Endothelial cell of umbilical vein (primary cell): ENCODE data around the gene RNF217. TPM values are rescaled to one million over a fixed set of nuclear protein-coding genes. Genes with fewer than 3 reads are reported as not detected.

Experiments used
- BruUV-seq: library from RNA; stranded (reverse); fragments of 400-500 nt; replicated peaks from 2 replicates; lab custom pipeline; 2021; lab: Mats Ljungman, UMichigan
- CTCF ChIA-PET: fragments of 300-600, 350-600 bp; sonication (Branson Sonifier 250); formaldehyde crosslinking; loops from one replicate; lab custom pipeline; 2021; ENCODE audit warnings: antibody characterized with exemption, inconsistent platforms; lab: Charles Lee
- POLR2A ChIA-PET: fragments of 300-600, 350-600 bp; sonication (Branson Sonifier 250); formaldehyde crosslinking; loops from one replicate; lab custom pipeline; 2021; ENCODE audit warnings: antibody characterized with exemption, inconsistent platforms; lab: Charles Lee
- DNase-seq: peaks from one replicate; pipeline ENCODE4 v3.0.0-alpha.2; 2011; ENCODE audit warnings: low read depth, low spot score
- FAIRE-seq: peaks from 2 replicates; lab custom pipeline; 2011; peaks lifted over from hg19 to GRCh38; lab: Jason Lieb, UNC
- H2AFZ ChIP-seq: 2 replicates; pipeline ENCODE4 v1.6.0; 2012; ENCODE audit warnings: low read depth, low read length, control low read depth, inconsistent platforms
- H3K27ac ChIP-seq: 2 replicates; pipeline ENCODE4 v1.5.1; 2011; ENCODE audit warnings: low read depth, mild to moderate bottlenecking, control low read depth, low read length, moderate library complexity; ENCODE audit not compliant: insufficient read depth
- H3K27me3 ChIP-seq, 2 experiments: 2 replicates each; pipeline versions ENCODE4 v1.6.0 to v1.6.1; 2011; ENCODE audit warnings: low read length in 2 of 2, mixed read lengths in 1 of 2; ENCODE audit not compliant: control insufficient read depth in 2 of 2, insufficient read depth in 2 of 2
- H3K36me3 ChIP-seq, 2 experiments: 2 replicates in 1 of 2; 3 replicates in 1 of 2; pipeline ENCODE4 v1.5.1; 2011; ENCODE audit warnings: low read length in 2 of 2, mild to moderate bottlenecking in 1 of 2, moderate library complexity in 1 of 2; ENCODE audit not compliant: control insufficient read depth in 2 of 2, insufficient read depth in 2 of 2; ENCODE audit errors: extremely low read depth in 1 of 2
- H3K4me1 ChIP-seq: 3 replicates; pipeline ENCODE4 v1.5.1; 2011; ENCODE audit warnings: mild to moderate bottlenecking, low read length; ENCODE audit not compliant: control insufficient read depth, insufficient read depth; ENCODE audit errors: extremely low read depth
- H3K4me2 ChIP-seq: 2 replicates; pipeline ENCODE4 v1.6.1; 2011; ENCODE audit warnings: low read length, control low read depth, mixed read lengths; ENCODE audit not compliant: insufficient read depth
- H3K4me3 ChIP-seq, 3 experiments: fragments of 200-600 bp in 1 of 3; sonication (generic), shearing (Covaris generic) in 1 of 3; replicated peaks in 1 of 3; 2 replicates each; pipeline ENCODE4 v1.5.1; 2011 to 2016; ENCODE audit warnings: control low read depth in 3 of 3, low read length in 3 of 3, mild to moderate bottlenecking in 2 of 3, inconsistent platforms in 1 of 3, low read depth in 1 of 3, moderate library complexity in 1 of 3; ENCODE audit not compliant: insufficient read depth in 1 of 3
- H3K79me2 ChIP-seq: 2 replicates; pipeline ENCODE4 v1.6.0; 2012; ENCODE audit warnings: low read length, inconsistent platforms; ENCODE audit not compliant: control insufficient read depth, insufficient read depth
- H3K9ac ChIP-seq: replicated peaks from 2 replicates; pipeline ENCODE3; 2011; ENCODE audit warnings: low read length, control low read depth; ENCODE audit not compliant: insufficient read depth; ENCODE audit errors: extremely low read depth
- H3K9me1 ChIP-seq: replicated peaks from 3 replicates; pipeline ENCODE4 v1.6.0; 2011; ENCODE audit warnings: mild to moderate bottlenecking, low read length; ENCODE audit not compliant: control insufficient read depth, insufficient read depth; ENCODE audit errors: extremely low read depth
- H3K9me3 ChIP-seq: replicated peaks from 2 replicates; pipeline ENCODE4 v1.5.1; 2012; ENCODE audit warnings: low read length, inconsistent platforms; ENCODE audit not compliant: control insufficient read depth, insufficient read depth
- H4K20me1 ChIP-seq: replicated peaks from 2 replicates; pipeline ENCODE3; 2011; ENCODE audit warnings: mild to moderate bottlenecking, low read length; ENCODE audit not compliant: control insufficient read depth, insufficient read depth; ENCODE audit errors: extremely low read depth
- EZH2 ChIP-seq: IDR thresholded peaks from 2 replicates; pipeline ENCODE4 v1.6.1; 2012; ENCODE audit warnings: borderline replicate concordance, low read depth, mild to moderate bottlenecking, moderate library complexity, low read length, inconsistent platforms; ENCODE audit not compliant: severe bottlenecking
- FOS ChIP-seq: IDR thresholded peaks from 2 replicates; pipeline ENCODE4 v1.6.1; 2011; ENCODE audit warnings: mild to moderate bottlenecking, low read length, moderate library complexity, borderline replicate concordance; ENCODE audit not compliant: insufficient read depth
- GATA2 ChIP-seq: IDR thresholded peaks from 2 replicates; pipeline ENCODE4 v1.7.0; 2011; ENCODE audit warnings: low read depth, mild to moderate bottlenecking, moderate library complexity, mixed read lengths, low read length; ENCODE audit not compliant: insufficient read length, insufficient read depth
- JUN ChIP-seq: IDR thresholded peaks from 2 replicates; pipeline ENCODE4 v1.6.1; 2011; ENCODE audit warnings: borderline replicate concordance, low read depth; ENCODE audit not compliant: insufficient read length, insufficient read depth
- MYC ChIP-seq: IDR thresholded peaks from one replicate; pipeline ENCODE4 v1.6.1; 2011; ENCODE audit warnings: mild to moderate bottlenecking, low read depth, low read length
- POLR2A ChIP-seq: IDR thresholded peaks from 2 replicates; pipeline ENCODE4 v1.6.1; 2012; ENCODE audit warnings: low read depth, mild to moderate bottlenecking, control low read depth, low read length
- POLR2AphosphoS5 ChIP-seq: IDR thresholded peaks from 2 replicates; pipeline ENCODE4 v1.6.1; 2012; ENCODE audit warnings: low read depth, mild to moderate bottlenecking, control low read depth, low read length, moderate library complexity; ENCODE audit not compliant: insufficient read depth
- dilution Hi-C: fragments of 300-500 bp; cut with MboI; formaldehyde crosslinking; loops from one replicate; pipeline ENCODE4 v1.15.0; 2019; ENCODE audit warnings: low sequenced_read_pairs; ENCODE audit not compliant: extremely low pct_ligation_motif_present
- intact Hi-C: fragments of 100-400 bp; cut with micrococcal nuclease; formaldehyde crosslinking; loops from one replicate; pipeline ENCODE4 v1.10.0; 2022
- polyA plus RNA-seq, 4 experiments: library from polyadenylated mRNA; depleted of rRNA in 3 of 4; stranded (reverse) in 3 of 4; unstranded in 1 of 4; fragments of >200 nt; gene quantifications; 2 replicates each; pipeline versions ENCODE4 v1.2.1 to v1.2.3, GENCODE V29; 2011 to 2012; ENCODE audit warnings: missing spikeins in 1 of 4
- total RNA-seq: library from RNA; stranded (reverse); gene quantifications from 2 replicates; pipeline ENCODE4 v1.2.3, GENCODE V29; 2021
- TF ChIP-seq, protein P1 (sequence below): IDR thresholded peaks from 2 replicates; pipeline ENCODE4 v1.6.1; 2011; ENCODE audit not compliant: insufficient read depth, insufficient read length
- TF ChIP-seq, protein P2 (sequence below), 2 donors: IDR thresholded peaks; 1 replicate in 1 of 2; 2 replicates in 1 of 2; pipeline ENCODE4 v1.5.1; 2011; ENCODE audit warnings: low read length in 2 of 2, mild to moderate bottlenecking in 2 of 2, moderate library complexity in 2 of 2, control low read depth in 1 of 2, inconsistent platforms in 1 of 2, low read depth in 1 of 2; ENCODE audit not compliant: insufficient read depth in 1 of 2; ENCODE audit errors: extremely low read depth in 1 of 2

The RNF217 gene
- total and polyA plus RNA-seq, 2 donors (not counting 3 experiments of a cell fraction or from before 2014, with no cell fraction given) = 8.8 to 32.5 TPM

DNA sequence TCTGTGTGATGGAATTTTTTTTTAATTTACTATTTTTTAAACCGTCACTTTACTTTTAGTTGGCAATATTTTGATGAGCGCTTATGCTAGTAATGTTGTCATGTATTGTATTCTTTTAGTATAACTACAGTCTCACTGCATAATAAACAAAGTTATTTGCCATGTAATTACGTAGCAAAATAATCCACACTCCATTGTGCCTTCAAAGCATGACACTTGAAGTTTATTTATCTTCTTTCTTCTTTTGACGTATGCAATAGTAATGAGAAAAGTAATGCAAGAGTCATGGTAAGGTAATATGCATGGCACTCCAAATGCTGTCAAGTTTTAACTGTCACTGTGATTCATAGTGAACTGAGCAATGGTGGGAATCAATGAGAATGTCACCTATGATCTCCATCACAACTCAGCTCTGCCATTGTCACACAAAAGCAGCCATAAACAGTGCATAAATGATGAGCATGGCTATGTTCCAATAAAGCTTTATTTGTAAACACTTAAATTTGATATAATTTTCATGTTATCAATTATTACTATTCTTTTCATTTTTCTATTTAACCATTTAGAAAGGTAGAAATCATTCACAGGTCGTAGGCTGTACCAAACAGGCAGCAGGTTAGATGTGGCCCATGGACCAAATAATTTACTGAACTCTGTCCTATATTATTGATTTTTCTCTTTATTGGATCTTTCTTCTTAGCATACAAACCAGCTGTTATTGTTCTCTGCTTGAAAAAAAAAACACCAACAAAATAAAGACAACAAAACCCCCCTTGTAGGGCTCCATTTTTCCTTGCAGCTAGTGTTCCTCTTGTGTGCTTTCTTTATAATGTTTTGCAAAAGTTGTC, 27.1 kb downstream of the RNF217 start:
- H3K4me1 ChIP-seq = peaks cover 16% of the 10 kb centered on the region
- no peak for DNase-seq
- no peak overlapping the region for H3K4me3 ChIP-seq
- intact Hi-C loops = no loop called here
- ChIA-PET CTCF (interaction anchor here (1.9 kb wide), 1 partner anchor 125 kb away, joined by 6 read pairs; no protein-coding TSS in a partner anchor), POLR2A (no interaction called here)
- H3K9me1 ChIP-seq = no peaks in the 10 kb centered on the region
- H2AFZ ChIP-seq = no peak overlapping the region
- no peaks in the 10 kb centered on the region for H3K9me3 ChIP-seq
- peaks cover 33% of the 10 kb centered on the region for H3K79me2 ChIP-seq
- FAIRE-seq = no peak
- no peak overlapping the region for H3K4me2 ChIP-seq
- no peaks in the 10 kb centered on the region for H4K20me1 ChIP-seq
- dilution Hi-C loops = no loop called here
- TF ChIP-seq, protein P1, sequence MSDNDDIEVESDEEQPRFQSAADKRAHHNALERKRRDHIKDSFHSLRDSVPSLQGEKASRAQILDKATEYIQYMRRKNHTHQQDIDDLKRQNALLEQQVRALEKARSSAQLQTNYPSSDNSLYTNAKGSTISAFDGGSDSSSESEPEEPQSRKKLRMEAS = no peak
- TF ChIP-seq JUN (no peak), POLR2AphosphoS5 (no peak), POLR2A (no peak)
- no peaks in the 10 kb centered on the region for H3K36me3 ChIP-seq
- no peak overlapping the region for H3K9ac ChIP-seq
- H3K27ac ChIP-seq = no peak overlapping the region
- BruUV-seq = no TSS peak
- no peaks in the 10 kb centered on the region for H3K27me3 ChIP-seq

DNA sequence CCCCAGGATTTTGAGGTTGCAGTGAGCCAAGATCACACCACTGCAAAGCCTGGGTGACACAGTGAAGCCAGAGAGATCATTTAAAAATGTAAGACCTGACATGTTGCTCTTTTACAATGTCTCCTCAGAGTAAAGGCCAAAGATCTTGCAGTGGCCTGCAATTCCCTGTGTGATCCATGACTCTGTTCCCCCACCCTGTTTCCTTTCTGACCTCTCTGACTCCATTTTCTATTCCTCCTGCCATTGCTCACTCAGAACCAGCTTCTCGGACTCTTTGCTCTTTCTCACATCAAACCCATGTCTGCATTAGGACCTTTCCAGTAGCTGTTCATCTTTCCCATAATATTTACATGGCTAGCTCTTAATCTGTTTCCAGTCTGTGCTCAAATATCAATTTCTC, 28.8 kb downstream of the RNF217 start:
- Histone ChIP-seq H3K4me3 (no peak overlapping the region), H2AFZ (no peak overlapping the region), H3K9me1 (no peaks in the 10 kb centered on the region), H3K9ac (no peak overlapping the region), H3K36me3 (no peaks in the 10 kb centered on the region), H3K4me2 (no peak overlapping the region), H4K20me1 (no peaks in the 10 kb centered on the region), H3K4me1 (peaks cover 16% of the 10 kb centered on the region), H3K27me3 (no peaks in the 10 kb centered on the region), H3K27ac (no peak overlapping the region), H3K79me2 (peaks cover 28% of the 10 kb centered on the region), H3K9me3 (no peaks in the 10 kb centered on the region)
- DNase-seq (no peak), FAIRE-seq (no peak)
- POLR2A ChIA-PET = no interaction called here
- dilution Hi-C loops = no loop called here
- no TSS peak for BruUV-seq
- CTCF ChIA-PET = interaction anchor here (1.4 kb wide), 1 partner anchor 11 kb away, joined by 3 read pairs; no protein-coding TSS in a partner anchor
- intact Hi-C loops = no loop called here
- no peak for TF ChIP-seq POLR2A
- TF ChIP-seq, protein P2, sequence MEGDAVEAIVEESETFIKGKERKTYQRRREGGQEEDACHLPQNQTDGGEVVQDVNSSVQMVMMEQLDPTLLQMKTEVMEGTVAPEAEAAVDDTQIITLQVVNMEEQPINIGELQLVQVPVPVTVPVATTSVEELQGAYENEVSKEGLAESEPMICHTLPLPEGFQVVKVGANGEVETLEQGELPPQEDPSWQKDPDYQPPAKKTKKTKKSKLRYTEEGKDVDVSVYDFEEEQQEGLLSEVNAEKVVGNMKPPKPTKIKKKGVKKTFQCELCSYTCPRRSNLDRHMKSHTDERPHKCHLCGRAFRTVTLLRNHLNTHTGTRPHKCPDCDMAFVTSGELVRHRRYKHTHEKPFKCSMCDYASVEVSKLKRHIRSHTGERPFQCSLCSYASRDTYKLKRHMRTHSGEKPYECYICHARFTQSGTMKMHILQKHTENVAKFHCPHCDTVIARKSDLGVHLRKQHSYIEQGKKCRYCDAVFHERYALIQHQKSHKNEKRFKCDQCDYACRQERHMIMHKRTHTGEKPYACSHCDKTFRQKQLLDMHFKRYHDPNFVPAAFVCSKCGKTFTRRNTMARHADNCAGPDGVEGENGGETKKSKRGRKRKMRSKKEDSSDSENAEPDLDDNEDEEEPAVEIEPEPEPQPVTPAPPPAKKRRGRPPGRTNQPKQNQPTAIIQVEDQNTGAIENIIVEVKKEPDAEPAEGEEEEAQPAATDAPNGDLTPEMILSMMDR (IDR thresholded peaks at IDR 0.05; ENCODE audit: extremely low read depth in 1 of 2, insufficient read depth in 1 of 2, low read depth in 1 of 2, low read length in 2 of 2) = no peak
- TF ChIP-seq GATA2 = no peak
- TF ChIP-seq POLR2AphosphoS5 = no peak
- TF ChIP-seq FOS = no peak
- TF ChIP-seq EZH2 = no peak
- no peak for TF ChIP-seq JUN
- TF ChIP-seq, protein P1 = no peak
- no peak for TF ChIP-seq MYC
